DMS153 (cell line): Measurements from ENCODE around the gene VMAC.

Source experiments
- DNase-seq: peaks from one replicate; lab custom pipeline; 2025; lab: John Stamatoyannopoulos, UW

Gene VMAC

GRCh38 chr19:5905114-5905778 is 574 bp downstream of the VMAC start:
- no peak for DNase-seq

- DNase-seq, result no peak
Measured at GRCh38 chr19:5907241-5907640, 2.6 kb downstream of the VMAC start.

- DNase-seq, result no peak
Measured at GRCh38 chr19:5908773-5909442, 4.2 kb downstream of the VMAC start.

- DNase-seq, result no peak
Measured at GRCh38 chr19:5910638-5910907, 5.9 kb downstream of the VMAC start.

- no peak for DNase-seq
Measured at GRCh38 chr19:5911366-5911765, 6.7 kb downstream of the VMAC start.

GRCh38 chr19:5913739-5914357 is 9.2 kb downstream of the VMAC start, which contains the start of gene CAPS:
TSS of gene CAPS (plus strand) at chr19:5914254. CDS start at chr19:5914407, 153 bp downstream.
- DNase-seq, result no peak

GRCh38 chr19:5914358-5914774 is 9.7 kb downstream of the VMAC start:
- DNase-seq, result no peak

GRCh38 chr19:5914946-5915781 is 10.5 kb downstream of the VMAC start:
- DNase-seq, result no peak

GRCh38 chr19:5915782-5916165 is 11.1 kb downstream of the VMAC start:
- DNase-seq, result no peak

- no peak for DNase-seq
Measured at GRCh38 chr19:5916181-5916708, 11.6 kb downstream of the VMAC start.

GRCh38 chr19:5917431-5918107 is 12.9 kb downstream of the VMAC start:
- DNase-seq, result no peak

GRCh38 chr19:5918463-5919079 is 13.9 kb downstream of the VMAC start:
- no peak for DNase-seq

GRCh38 chr19:5921516-5922160 is 17.0 kb downstream of the VMAC start:
- no peak for DNase-seq

GRCh38 chr19:5922161-5922545 is 17.5 kb downstream of the VMAC start:
- DNase-seq, result no peak

GRCh38 chr19:5923356-5923755 is 18.7 kb downstream of the VMAC start:
- DNase-seq, result no peak

- no peak for DNase-seq
Measured at GRCh38 chr19:5925830-5926427, 21.3 kb downstream of the VMAC start.

- no peak for DNase-seq
Measured at GRCh38 chr19:5926641-5927440, 22.2 kb downstream of the VMAC start.

- no peak for DNase-seq
Measured at GRCh38 chr19:5927441-5927821, 22.8 kb downstream of the VMAC start.

GRCh38 chr19:5929179-5929578 is 24.5 kb downstream of the VMAC start:
- no peak for DNase-seq

GRCh38 chr19:5929625-5930024 is 25.0 kb downstream of the VMAC start:
- no peak for DNase-seq
